ENCODE results near the gene DIAPH3.

DNA sequence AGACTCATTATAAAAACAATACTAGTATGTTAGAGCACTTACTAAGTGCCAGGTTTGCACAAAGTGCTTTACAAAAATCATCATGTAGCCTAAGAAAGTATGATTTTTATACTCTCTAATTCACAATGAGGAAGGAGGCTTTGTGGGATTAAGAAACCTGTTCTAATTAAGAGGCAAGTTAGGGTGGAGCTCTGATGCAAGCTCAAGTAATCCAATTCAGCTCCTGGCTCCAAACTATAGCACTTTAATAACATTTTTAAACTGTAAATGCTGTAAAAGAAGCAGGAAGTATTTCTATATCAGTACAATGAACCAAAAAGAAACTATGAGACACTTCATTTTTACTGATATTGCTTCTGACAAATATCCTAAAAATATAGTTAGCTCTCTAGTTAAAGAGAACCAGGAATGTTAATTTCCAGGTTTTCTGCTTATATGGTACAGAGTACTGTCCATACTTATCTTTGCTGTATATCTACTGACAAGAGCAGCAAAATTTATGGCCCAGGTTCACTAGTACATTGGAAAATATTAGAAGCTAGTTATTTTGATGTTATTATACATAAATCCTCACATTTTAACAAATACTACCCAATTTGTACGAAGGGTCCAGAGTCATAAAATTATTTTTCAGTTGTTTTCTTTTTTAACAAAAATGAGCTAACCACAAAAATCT lies 482.0 kb downstream of the DIAPH3 start:
- TF ChIP-seq POLR2A (IDR thresholded peaks at IDR 0.05), result no peak
- TF ChIP-seq, protein P1, sequence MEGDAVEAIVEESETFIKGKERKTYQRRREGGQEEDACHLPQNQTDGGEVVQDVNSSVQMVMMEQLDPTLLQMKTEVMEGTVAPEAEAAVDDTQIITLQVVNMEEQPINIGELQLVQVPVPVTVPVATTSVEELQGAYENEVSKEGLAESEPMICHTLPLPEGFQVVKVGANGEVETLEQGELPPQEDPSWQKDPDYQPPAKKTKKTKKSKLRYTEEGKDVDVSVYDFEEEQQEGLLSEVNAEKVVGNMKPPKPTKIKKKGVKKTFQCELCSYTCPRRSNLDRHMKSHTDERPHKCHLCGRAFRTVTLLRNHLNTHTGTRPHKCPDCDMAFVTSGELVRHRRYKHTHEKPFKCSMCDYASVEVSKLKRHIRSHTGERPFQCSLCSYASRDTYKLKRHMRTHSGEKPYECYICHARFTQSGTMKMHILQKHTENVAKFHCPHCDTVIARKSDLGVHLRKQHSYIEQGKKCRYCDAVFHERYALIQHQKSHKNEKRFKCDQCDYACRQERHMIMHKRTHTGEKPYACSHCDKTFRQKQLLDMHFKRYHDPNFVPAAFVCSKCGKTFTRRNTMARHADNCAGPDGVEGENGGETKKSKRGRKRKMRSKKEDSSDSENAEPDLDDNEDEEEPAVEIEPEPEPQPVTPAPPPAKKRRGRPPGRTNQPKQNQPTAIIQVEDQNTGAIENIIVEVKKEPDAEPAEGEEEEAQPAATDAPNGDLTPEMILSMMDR (IDR thresholded peaks at IDR 0.05), result no peak

All from lower leg skin (tissue), 3 donors.